ENCODE results near the gene AHR. TPM values are rescaled to one million over a fixed set of nuclear protein-coding genes. Genes with fewer than 3 reads are reported as not detected.

The AHR gene
- total RNA-seq, 1 experiment from 2014 or later: 99.1 TPM

DNA sequence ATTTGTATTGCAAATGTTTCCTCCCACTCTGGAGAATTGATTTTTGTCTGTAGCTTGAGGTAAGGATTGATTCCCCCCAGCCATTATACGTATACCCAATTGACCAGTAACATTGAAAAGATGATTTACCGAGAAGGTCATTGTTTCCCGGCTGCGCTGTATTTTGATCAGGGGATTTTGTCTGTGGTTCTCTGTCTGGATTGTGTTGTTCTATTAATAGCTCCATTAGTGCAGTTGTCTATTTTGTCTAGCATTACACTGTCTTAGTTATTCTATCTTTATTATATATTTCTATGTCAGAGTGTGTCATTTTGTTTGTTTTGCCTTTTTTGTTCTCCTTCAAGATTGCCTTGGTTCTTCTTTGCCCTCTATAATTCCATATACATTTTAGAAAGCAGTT lies 37.7 kb downstream of the AHR start:
- peaks cover 6% of the 10 kb centered on the region for H3K4me1 Mint-ChIP-seq (ENCODE audit: insufficient read depth, unreplicated experiment)
- no TSS peak for BruUV-seq (replicated peaks)
- no peak overlapping the region for H3K4me3 Mint-ChIP-seq (ENCODE audit: unreplicated experiment)
- intact Hi-C loops (cut with micrococcal nuclease): no loop called here
- ChIA-PET POLR2A (no interaction called here), CTCF (no interaction called here)
- peaks cover 90% of the 10 kb centered on the region for H3K36me3 Mint-ChIP-seq (ENCODE audit: insufficient read depth, unreplicated experiment)
- H3K27ac Mint-ChIP-seq (ENCODE audit: low read depth, unreplicated experiment): no peak overlapping the region
- no peaks in the 10 kb centered on the region for H3K9me3 Mint-ChIP-seq (ENCODE audit: unreplicated experiment)
- no peaks in the 10 kb centered on the region for H3K27me3 Mint-ChIP-seq (ENCODE audit: insufficient read depth, unreplicated experiment)
- no peak for DNase-seq (ENCODE audit: unreplicated experiment)
- TF ChIP-seq, protein P1, sequence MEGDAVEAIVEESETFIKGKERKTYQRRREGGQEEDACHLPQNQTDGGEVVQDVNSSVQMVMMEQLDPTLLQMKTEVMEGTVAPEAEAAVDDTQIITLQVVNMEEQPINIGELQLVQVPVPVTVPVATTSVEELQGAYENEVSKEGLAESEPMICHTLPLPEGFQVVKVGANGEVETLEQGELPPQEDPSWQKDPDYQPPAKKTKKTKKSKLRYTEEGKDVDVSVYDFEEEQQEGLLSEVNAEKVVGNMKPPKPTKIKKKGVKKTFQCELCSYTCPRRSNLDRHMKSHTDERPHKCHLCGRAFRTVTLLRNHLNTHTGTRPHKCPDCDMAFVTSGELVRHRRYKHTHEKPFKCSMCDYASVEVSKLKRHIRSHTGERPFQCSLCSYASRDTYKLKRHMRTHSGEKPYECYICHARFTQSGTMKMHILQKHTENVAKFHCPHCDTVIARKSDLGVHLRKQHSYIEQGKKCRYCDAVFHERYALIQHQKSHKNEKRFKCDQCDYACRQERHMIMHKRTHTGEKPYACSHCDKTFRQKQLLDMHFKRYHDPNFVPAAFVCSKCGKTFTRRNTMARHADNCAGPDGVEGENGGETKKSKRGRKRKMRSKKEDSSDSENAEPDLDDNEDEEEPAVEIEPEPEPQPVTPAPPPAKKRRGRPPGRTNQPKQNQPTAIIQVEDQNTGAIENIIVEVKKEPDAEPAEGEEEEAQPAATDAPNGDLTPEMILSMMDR (IDR thresholded peaks at IDR 0.05; ENCODE audit: unreplicated experiment): no peak

DNA sequence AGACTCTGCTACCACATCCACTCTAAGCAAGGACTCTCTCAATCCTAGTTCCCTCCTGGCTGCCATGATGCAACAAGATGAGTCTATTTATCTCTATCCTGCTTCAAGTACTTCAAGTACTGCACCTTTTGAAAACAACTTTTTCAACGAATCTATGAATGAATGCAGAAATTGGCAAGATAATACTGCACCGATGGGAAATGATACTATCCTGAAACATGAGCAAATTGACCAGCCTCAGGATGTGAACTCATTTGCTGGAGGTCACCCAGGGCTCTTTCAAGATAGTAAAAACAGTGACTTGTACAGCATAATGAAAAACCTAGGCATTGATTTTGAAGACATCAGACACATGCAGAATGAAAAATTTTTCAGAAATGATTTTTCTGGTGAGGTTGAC lies 40.7 kb downstream of the AHR start:
- Mint-ChIP-seq H3K36me3 (ENCODE audit: insufficient read depth, unreplicated experiment) (peaks cover 84% of the 10 kb centered on the region), H3K9me3 (ENCODE audit: unreplicated experiment) (no peaks in the 10 kb centered on the region), H3K4me3 (ENCODE audit: unreplicated experiment) (no peak overlapping the region), H3K27me3 (ENCODE audit: insufficient read depth, unreplicated experiment) (no peaks in the 10 kb centered on the region), H3K4me1 (ENCODE audit: insufficient read depth, unreplicated experiment) (peaks cover 4% of the 10 kb centered on the region), H3K27ac (ENCODE audit: low read depth, unreplicated experiment) (no peak overlapping the region)
- CTCF ChIA-PET: no interaction called here
- no TSS peak for BruUV-seq (replicated peaks)
- intact Hi-C loops (cut with micrococcal nuclease): no loop called here
- TF ChIP-seq, protein P1 (IDR thresholded peaks at IDR 0.05; ENCODE audit: unreplicated experiment): no peak
- POLR2A ChIA-PET: no interaction called here
- DNase-seq (ENCODE audit: unreplicated experiment): no peak

DNA sequence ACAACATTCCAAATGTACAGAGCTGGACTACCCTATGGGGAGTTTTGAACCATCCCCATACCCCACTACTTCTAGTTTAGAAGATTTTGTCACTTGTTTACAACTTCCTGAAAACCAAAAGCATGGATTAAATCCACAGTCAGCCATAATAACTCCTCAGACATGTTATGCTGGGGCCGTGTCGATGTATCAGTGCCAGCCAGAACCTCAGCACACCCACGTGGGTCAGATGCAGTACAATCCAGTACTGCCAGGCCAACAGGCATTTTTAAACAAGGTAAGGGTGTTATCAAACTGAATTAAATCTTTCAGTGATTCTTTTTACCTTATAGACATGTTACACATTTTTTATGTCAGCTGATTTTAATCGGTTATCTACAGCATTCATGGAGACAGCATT lies 41.5 kb downstream of the AHR start:
- H3K27ac Mint-ChIP-seq (ENCODE audit: low read depth, unreplicated experiment): no peak overlapping the region
- CTCF ChIA-PET: interaction anchor here (0.6 to 1.5 kb wide), 3 partner anchors 16 to 192 kb away, joined by 3 to 4 read pairs (median 4); no protein-coding TSS in a partner anchor

DNA sequence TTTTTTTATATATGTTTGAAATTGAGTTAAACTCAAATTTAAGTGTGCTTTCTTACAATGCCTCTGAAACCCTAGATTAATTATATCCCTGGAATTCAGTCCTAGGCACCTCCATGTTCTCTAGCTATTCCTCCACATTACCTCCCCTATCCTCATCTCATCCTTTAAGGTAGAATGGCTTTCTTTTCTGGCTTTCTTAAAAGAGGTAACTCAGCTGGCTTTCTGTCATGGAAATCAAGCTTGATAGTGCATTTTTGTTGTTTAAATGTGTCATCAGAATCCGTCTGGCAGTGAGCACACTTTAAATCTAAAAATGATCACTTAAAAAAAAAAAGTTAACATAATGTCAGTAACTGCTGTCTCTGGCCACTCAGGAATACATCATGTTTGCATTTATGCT lies 42.2 kb downstream of the AHR start:
- intact Hi-C loops (cut with micrococcal nuclease): no loop called here
- TF ChIP-seq, protein P1 (IDR thresholded peaks at IDR 0.05; ENCODE audit: unreplicated experiment): no peak
- ChIA-PET CTCF (interaction anchor here (0.6 to 1.5 kb wide), 4 partner anchors 16 to 309 kb away, joined by 3 to 4 read pairs (median 4); no protein-coding TSS in a partner anchor), POLR2A (interaction anchor here (0.5 to 1.2 kb wide), 5 partner anchors 11 to 471 kb away, joined by 3 read pairs; no protein-coding TSS in a partner anchor)
- H3K4me3 Mint-ChIP-seq (ENCODE audit: unreplicated experiment): no peak overlapping the region
- H3K27ac Mint-ChIP-seq (ENCODE audit: low read depth, unreplicated experiment): no peak overlapping the region
- BruUV-seq (replicated peaks): no TSS peak
- H3K9me3 Mint-ChIP-seq (ENCODE audit: unreplicated experiment): no peaks in the 10 kb centered on the region
- H3K36me3 Mint-ChIP-seq (ENCODE audit: insufficient read depth, unreplicated experiment): peaks cover 76% of the 10 kb centered on the region
- DNase-seq (ENCODE audit: unreplicated experiment): no peak
- peaks cover 4% of the 10 kb centered on the region for H3K4me1 Mint-ChIP-seq (ENCODE audit: insufficient read depth, unreplicated experiment)
- no peaks in the 10 kb centered on the region for H3K27me3 Mint-ChIP-seq (ENCODE audit: insufficient read depth, unreplicated experiment)

More for the DNA sequence above, 41.5 kb downstream of the AHR start:
- intact Hi-C loops (cut with micrococcal nuclease): no loop called here
- POLR2A ChIA-PET: interaction anchor here (0.5 to 1.2 kb wide), 3 partner anchors 170 to 471 kb away, joined by 3 read pairs; no protein-coding TSS in a partner anchor
- no peak overlapping the region for H3K4me3 Mint-ChIP-seq (ENCODE audit: unreplicated experiment)
- no peaks in the 10 kb centered on the region for H3K27me3 Mint-ChIP-seq (ENCODE audit: insufficient read depth, unreplicated experiment)
- peaks cover 4% of the 10 kb centered on the region for H3K4me1 Mint-ChIP-seq (ENCODE audit: insufficient read depth, unreplicated experiment)
- BruUV-seq (replicated peaks): no TSS peak
- no peak for DNase-seq (ENCODE audit: unreplicated experiment)
- TF ChIP-seq, protein P1 (IDR thresholded peaks at IDR 0.05; ENCODE audit: unreplicated experiment): no peak
- peaks cover 82% of the 10 kb centered on the region for H3K36me3 Mint-ChIP-seq (ENCODE audit: insufficient read depth, unreplicated experiment)
- no peaks in the 10 kb centered on the region for H3K9me3 Mint-ChIP-seq (ENCODE audit: unreplicated experiment)
